Subcutaneous abdominal adipose tissue (tissue), 5 donors: ENCODE results near the gene VIM.
"Not testable (repeated sequence)": the region's sequence is repeated elsewhere in the genome, so short reads cannot be mapped to it uniquely, and the experiment has no call there.

Experiments used
- H3K27ac ChIP-seq: one replicate; pipeline ENCODE4 v1.7.0; 2013; ENCODE audit warnings: low read depth, mild to moderate bottlenecking, inconsistent platforms, low read length, moderate library complexity
- H3K27me3 ChIP-seq, 5 donors: one replicate each; pipeline ENCODE4 v1.7.0; 2013; ENCODE audit warnings: low read length in 5 of 5, inconsistent platforms in 1 of 5; ENCODE audit not compliant: control insufficient read depth in 5 of 5, insufficient read depth in 4 of 5
- H3K36me3 ChIP-seq, 5 donors: one replicate each; pipeline ENCODE4 v1.7.0; 2013; ENCODE audit warnings: low read length in 5 of 5; ENCODE audit not compliant: control insufficient read depth in 5 of 5, insufficient read depth in 5 of 5
- H3K4me1 ChIP-seq, 5 donors: one replicate each; pipeline ENCODE4 v1.7.0; 2013; ENCODE audit warnings: low read length in 5 of 5, mild to moderate bottlenecking in 3 of 5, moderate library complexity in 1 of 5; ENCODE audit not compliant: control insufficient read depth in 5 of 5, insufficient read depth in 5 of 5
- H3K4me3 ChIP-seq, 5 donors: one replicate each; pipeline ENCODE4 v1.7.0; 2013; ENCODE audit warnings: low read length in 5 of 5, low read depth in 1 of 5
- H3K9ac ChIP-seq, 5 donors: one replicate each; pipeline ENCODE4 v1.7.0; 2013; ENCODE audit warnings: low read length in 5 of 5, mild to moderate bottlenecking in 4 of 5, moderate library complexity in 3 of 5
- H3K9me3 ChIP-seq, 5 donors: one replicate each; pipeline ENCODE4 v1.7.0; 2013; ENCODE audit warnings: low read length in 5 of 5; ENCODE audit not compliant: control insufficient read depth in 5 of 5
- donor health status: healthy.
- donor health status: healthy.
- donor health status: healthy.
- donor health status: healthy.
- donor health status: healthy.

Gene VIM

DNA sequence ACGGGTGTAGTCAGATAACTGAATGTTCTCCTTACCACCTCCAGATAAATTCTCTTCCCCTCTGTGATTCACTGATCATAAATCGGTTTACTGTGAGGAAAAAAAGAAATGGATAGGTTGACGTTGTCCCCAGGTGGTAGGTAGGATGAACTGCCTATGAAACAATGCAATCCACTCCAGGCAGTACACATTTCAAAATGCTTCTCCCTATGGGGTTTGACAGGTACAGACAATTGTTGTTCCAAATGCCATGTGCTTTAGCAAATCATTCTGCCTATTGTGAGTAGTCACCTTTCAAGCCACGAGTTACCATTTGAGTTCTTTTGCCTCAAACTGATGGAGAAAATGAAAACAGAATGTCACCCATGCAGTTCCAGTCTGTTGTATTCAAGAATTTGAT lies 21.8 kb downstream of the VIM start:
- no peaks in the 10 kb centered on the region for H3K4me1 ChIP-seq
- H3K9ac ChIP-seq: no peak overlapping the region
- no peak overlapping the region for H3K4me3 ChIP-seq
- no peaks in the 10 kb centered on the region for H3K27me3 ChIP-seq
- H3K9me3 ChIP-seq: peaks cover 0 to 5% (median 0%) of the 10 kb centered on the region in 5 donors
- no peak overlapping the region for H3K27ac ChIP-seq
- H3K36me3 ChIP-seq: no peaks in the 10 kb centered on the region

DNA sequence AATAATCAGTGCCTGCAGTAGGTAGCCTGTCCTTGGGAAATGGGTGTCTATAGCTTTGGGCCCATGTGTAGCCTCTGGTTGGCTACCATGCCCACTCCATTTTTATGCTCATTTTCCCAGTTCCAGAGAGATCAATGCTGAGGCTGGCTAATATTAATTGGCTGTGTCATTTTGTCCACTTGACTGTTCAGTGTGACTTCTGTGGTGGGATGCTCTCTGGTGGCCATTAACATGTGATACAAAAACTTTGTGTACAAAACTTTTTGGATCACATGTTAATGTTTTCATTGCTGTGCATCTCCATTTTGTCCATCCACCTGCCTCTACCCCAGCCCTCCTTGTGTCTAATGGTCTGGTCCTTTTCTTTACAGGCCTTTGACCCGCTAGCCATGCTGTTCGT lies 22.7 kb downstream of the VIM start:
- no peaks in the 10 kb centered on the region for H3K4me1 ChIP-seq
- H3K9me3 ChIP-seq: peaks cover 0 to 5% (median 0%) of the 10 kb centered on the region in 5 donors
- no peak overlapping the region for H3K9ac ChIP-seq
- no peaks in the 10 kb centered on the region for H3K36me3 ChIP-seq
- no peak overlapping the region for H3K4me3 ChIP-seq
- no peaks in the 10 kb centered on the region for H3K27me3 ChIP-seq
- H3K27ac ChIP-seq: no peak overlapping the region

DNA sequence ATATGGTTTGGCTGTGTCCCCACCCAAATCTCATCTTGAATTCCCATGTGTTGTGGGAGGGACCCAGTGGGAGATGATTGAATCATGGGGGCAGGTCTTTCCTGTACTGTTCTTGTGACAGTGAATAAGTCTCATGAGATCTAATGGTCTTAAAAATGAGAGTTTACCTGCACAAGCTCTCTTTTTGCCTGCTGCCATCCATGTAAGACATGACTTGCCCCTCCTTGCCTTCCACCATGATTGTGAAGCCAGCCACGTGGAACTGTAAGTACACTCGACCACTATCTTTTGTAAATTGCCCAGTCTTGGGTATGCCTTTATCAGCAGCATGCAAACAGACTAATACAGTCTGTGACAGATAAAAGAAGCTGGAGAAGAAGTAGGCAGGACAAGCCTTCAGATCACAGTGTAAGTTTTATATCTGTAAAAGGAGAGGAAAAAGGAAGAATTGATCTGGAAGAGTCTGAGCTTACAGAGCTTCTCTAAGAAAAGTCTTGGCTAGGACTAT lies 26.6 kb downstream of the VIM start:
- H3K4me3 ChIP-seq, H3K9ac ChIP-seq, H3K4me1 ChIP-seq, H3K9me3 ChIP-seq, H3K36me3 ChIP-seq, H3K27me3 ChIP-seq, H3K27ac ChIP-seq: not testable (repeated sequence)

DNA sequence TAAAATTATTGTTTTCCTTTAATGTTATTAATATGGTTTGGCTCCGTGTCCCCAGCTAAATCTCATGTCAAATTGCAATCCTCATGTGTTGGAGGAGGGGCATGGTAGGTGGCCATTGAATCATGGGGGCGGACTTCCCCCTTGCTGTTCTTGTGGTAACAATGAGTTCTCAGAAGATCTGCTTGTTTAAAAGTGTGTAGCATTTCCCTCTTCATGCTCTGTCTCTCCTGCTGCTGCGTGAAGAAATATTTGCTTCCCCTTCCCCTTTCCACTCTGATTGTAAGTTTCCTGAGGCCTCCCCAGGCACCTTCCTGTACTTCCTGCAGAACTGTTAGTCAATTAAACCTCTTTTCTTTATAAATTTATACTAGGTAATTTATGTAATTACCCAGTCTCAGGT lies 27.5 kb downstream of the VIM start:
- H3K27me3 ChIP-seq: no peaks in the 10 kb centered on the region
- no peak overlapping the region for H3K9ac ChIP-seq
- H3K4me1 ChIP-seq: peaks cover 2 to 6% (median 5%) of the 10 kb centered on the region in 5 donors
- H3K36me3 ChIP-seq: no peaks in the 10 kb centered on the region
- no peaks in the 10 kb centered on the region for H3K9me3 ChIP-seq
- no peak overlapping the region for H3K27ac ChIP-seq
- H3K4me3 ChIP-seq: no peak overlapping the region

DNA sequence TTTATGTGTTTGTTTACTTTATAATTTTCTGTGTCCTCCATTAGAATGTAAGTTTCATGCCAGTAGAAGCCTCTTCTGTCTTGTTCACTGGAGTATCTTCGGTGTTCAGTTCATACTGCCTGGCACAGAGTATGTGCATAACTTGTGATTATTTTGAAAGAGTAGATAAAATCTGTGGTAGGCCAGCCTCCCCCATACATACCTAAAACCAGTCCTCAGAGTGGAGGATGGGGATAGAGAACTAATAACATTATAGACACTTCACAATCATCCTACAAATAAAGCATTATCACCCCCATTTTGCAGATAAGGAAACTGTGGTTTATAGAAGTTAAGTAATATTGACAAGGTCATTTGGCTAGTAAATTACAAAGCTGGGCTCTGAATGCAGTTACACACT lies 28.0 kb downstream of the VIM start:
- Histone ChIP-seq H3K4me3 (no peak overlapping the region), H3K36me3 (no peaks in the 10 kb centered on the region), H3K9ac (no peak overlapping the region), H3K9me3 (no peaks in the 10 kb centered on the region), H3K27ac (no peak overlapping the region), H3K4me1 (peaks cover 2 to 6% (median 5%) of the 10 kb centered on the region in 5 donors), H3K27me3 (no peaks in the 10 kb centered on the region)

DNA sequence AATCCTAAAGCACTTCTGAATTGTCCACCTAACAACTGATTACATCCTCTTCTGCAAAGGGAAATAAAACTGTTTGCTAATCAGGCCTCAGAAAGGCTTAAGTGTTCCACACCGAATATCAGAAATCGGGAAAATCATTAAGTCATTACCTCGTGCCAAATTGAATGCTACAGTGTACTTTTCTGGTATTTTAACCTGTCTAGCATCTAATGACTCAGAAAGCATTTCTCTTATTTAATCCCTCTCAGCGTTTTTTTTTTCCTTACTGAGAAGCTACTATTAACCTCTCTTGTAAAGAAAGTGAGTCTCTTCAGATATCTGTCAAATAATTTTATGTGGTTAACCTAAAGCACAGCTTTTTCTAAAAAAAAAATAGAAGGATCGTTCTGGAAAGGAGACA lies 28.6 kb downstream of the VIM start:
- H3K36me3 ChIP-seq: no peaks in the 10 kb centered on the region
- H3K4me3 ChIP-seq: no peak overlapping the region
- H3K27me3 ChIP-seq: no peaks in the 10 kb centered on the region
- no peak overlapping the region for H3K27ac ChIP-seq
- peaks cover 0 to 3% (median under 1%) of the 10 kb centered on the region in 5 donors for H3K9me3 ChIP-seq
- peaks cover 2 to 6% (median 5%) of the 10 kb centered on the region in 5 donors for H3K4me1 ChIP-seq
- no peak overlapping the region for H3K9ac ChIP-seq

DNA sequence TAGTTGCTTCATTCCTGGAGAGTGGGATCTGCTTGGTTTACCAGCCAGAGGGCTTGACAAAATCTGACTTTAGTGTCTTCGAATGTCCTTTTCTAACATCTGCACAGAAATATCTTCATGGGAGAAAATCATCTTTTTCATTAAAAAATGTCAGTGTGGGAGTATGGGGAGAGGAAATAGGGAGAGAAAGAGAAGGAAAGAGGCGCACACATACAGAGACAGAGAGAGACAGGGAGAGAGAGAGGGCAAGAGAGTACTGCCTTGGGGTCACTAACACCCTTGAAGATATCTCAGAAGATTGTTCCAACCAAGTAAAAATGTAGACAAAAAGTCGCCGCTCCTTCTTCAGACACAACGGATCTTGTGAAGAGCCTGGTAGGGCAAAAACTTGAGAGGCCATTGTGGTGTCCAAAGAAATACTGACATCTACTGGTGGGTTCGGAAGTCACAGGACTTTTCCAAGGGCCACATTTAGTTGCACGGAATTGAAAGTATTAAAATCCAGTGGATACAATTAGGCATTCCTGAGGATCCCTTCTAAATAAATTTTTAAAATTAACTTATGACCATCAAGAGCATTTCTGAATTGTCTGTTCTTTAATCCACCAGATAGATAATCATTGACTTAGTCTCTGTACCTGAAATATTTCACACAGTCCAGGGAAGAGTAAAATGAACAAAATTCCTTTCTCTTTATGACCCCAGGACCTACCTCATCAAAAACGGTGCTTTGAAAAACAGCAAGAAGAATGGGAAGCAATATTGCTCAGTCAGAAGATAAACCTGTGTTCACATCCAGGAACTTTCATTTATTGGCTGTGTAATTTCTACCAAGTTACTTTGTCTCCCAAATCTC lies 29.7 kb downstream of the VIM start:
- peaks cover 0 to 13% (median 9%) of the 10 kb centered on the region in 5 donors for H3K9me3 ChIP-seq
- H3K4me3 ChIP-seq: peak overlapping the region; percentile 2 to 59 (median 44)
- peaks cover 2 to 6% (median 5%) of the 10 kb centered on the region in 5 donors for H3K4me1 ChIP-seq
- H3K36me3 ChIP-seq: no peaks in the 10 kb centered on the region
- H3K27ac ChIP-seq: no peak overlapping the region
- H3K9ac ChIP-seq: peak overlapping the region in 3 of 5 donors; percentile 31 to 64 (median 57)
- H3K27me3 ChIP-seq: no peaks in the 10 kb centered on the region

DNA sequence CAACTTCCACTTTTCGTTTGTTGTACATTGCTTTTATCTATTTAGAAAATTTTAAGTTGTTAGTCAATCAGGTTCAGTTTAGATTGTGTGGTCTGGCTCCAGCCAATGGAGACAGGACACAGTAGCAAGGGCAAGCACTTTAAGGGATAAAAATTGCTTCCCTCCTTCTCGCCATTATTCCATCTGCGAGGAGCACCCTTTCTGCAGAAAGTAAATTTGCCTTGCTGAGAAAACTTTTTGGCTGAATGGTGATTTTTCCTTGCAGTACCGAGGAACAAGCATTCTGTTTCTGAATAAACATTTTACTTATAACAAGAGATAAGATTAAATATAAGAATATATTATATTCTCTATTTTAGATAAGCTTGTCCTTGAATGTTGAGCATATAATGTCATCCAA lies 34.5 kb downstream of the VIM start:
- Histone ChIP-seq H3K27ac (no peak overlapping the region), H3K9ac (no peak overlapping the region), H3K4me3 (no peak overlapping the region), H3K9me3 (peaks cover 6 to 28% (median 25%) of the 10 kb centered on the region in 5 donors), H3K27me3 (peaks cover 0 to 6% (median 0%) of the 10 kb centered on the region in 5 donors), H3K36me3 (no peaks in the 10 kb centered on the region), H3K4me1 (peaks cover 1% of the 10 kb centered on the region in 5 donors)

DNA sequence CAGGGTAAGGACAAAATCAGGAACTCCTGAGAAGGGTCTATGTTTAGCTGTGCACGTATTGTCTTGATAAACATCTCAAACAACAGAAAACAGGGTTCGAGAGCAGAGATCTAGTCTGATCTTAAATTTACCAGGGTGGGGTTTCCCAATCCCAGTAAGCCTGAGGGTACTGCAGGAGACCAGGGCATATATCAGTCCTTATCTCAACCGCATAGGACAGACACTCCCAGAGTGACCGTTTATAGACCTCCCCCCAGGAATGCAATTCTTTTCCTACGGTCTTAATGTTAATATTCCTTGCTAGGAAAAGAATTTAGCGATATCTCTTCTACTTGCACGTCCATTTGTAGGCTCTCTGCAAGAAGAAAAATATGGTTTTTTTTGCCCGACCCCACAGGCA lies 35.5 kb downstream of the VIM start:
- Histone ChIP-seq H3K36me3 (no peaks in the 10 kb centered on the region), H3K27ac (no peak overlapping the region), H3K9ac (no peak overlapping the region), H3K9me3 (peaks cover 6 to 28% (median 25%) of the 10 kb centered on the region in 5 donors), H3K4me3 (no peak overlapping the region), H3K27me3 (peaks cover 0 to 6% (median 0%) of the 10 kb centered on the region in 5 donors), H3K4me1 (no peaks in the 10 kb centered on the region)

DNA sequence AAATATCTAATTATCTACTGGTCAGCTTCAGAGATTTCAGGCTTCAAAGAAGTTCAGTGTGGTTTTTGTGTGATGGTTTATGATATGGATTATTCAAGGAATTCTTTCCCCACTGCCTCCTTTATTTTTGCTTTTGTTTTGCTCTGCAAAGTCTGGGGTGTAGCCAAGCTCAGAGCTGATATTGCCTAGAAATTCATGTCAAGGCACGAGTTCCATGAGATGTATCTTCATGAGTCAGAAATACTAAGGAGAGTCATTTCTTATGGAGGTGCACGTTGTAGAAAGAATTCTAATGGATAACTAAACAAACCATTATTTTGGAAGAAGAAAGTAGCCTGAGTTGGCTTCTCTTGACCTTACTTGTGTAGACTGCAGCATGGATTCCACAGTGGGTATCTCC lies 37.4 kb downstream of the VIM start:
- H3K9ac ChIP-seq: no peak overlapping the region
- H3K9me3 ChIP-seq: peaks cover 6 to 28% (median 25%) of the 10 kb centered on the region in 5 donors
- no peak overlapping the region for H3K27ac ChIP-seq
- peaks cover 0 to 6% (median 0%) of the 10 kb centered on the region in 5 donors for H3K27me3 ChIP-seq
- no peak overlapping the region for H3K4me3 ChIP-seq
- H3K36me3 ChIP-seq: no peaks in the 10 kb centered on the region
- H3K4me1 ChIP-seq: no peaks in the 10 kb centered on the region
